IMR-90 (cell line): ENCODE data around the gene COL18A1. TPM values are rescaled to one million over a fixed set of nuclear protein-coding genes. Genes with fewer than 3 reads are reported as not detected.

Experiments
- ATAC-seq: fragments of 200-7000 bp; cut with Tn5 transposase; 2 replicates; pipeline ENCODE4 v1.9.1; 2020; ENCODE audit warnings: low read depth, mild to moderate bottlenecking, moderate library complexity
- BruUV-seq: library from RNA; stranded (reverse); fragments of 400-500 nt; replicated peaks from 2 replicates; lab custom pipeline; 2021; lab: Mats Ljungman, UMichigan
- CTCF ChIA-PET: fragments of 300-600 bp; formaldehyde crosslinking; extraction: SDS; loops from one replicate; lab custom pipeline; 2021; ENCODE audit warnings: antibody characterized with exemption; lab: Yijun Ruan, JAX
- POLR2A ChIA-PET: fragments of 300-600 bp; sonication (Branson Sonifier 250); formaldehyde crosslinking; loops from one replicate; lab custom pipeline; 2022; ENCODE audit warnings: antibody characterized with exemption; ENCODE audit not compliant: unreplicated experiment; lab: Charles Lee
- DNase-seq: peaks from one replicate; pipeline ENCODE4 v3.0.0; 2013
- H2AFZ ChIP-seq: replicated peaks from 2 replicates; pipeline ENCODE3; 2013; ENCODE audit warnings: low read length, mild to moderate bottlenecking; ENCODE audit not compliant: poor library complexity
- H2AK5ac ChIP-seq: 2 replicates; pipeline ENCODE4 v1.6.1; 2013; ENCODE audit warnings: low read depth, low read length, inconsistent platforms
- H2AK9ac ChIP-seq: replicated peaks from 2 replicates; pipeline ENCODE3; 2013; ENCODE audit warnings: mild to moderate bottlenecking, low read depth, low read length, moderate library complexity; ENCODE audit not compliant: poor library complexity
- H2BK120ac ChIP-seq: 2 replicates; pipeline ENCODE4 v1.6.1; 2013; ENCODE audit warnings: low read depth, low read length, inconsistent platforms
- H2BK15ac ChIP-seq: 3 replicates; pipeline ENCODE4 v1.6.1; 2013; ENCODE audit warnings: low read depth, low read length, inconsistent platforms
- H2BK20ac ChIP-seq: 2 replicates; pipeline ENCODE4 v1.6.1; 2013; ENCODE audit warnings: low read depth, mild to moderate bottlenecking, inconsistent platforms, low read length, moderate library complexity
- H2BK5ac ChIP-seq: 2 replicates; pipeline ENCODE4 v1.6.1; 2013; ENCODE audit warnings: mild to moderate bottlenecking, low read depth, low read length, inconsistent platforms; ENCODE audit not compliant: poor library complexity, severe bottlenecking
- H3K14ac ChIP-seq: replicated peaks from 2 replicates; pipeline ENCODE4 v1.6.1; 2013; ENCODE audit warnings: low read depth, low read length, inconsistent platforms
- H3K18ac ChIP-seq: 2 replicates; pipeline ENCODE4 v1.6.1; 2013; ENCODE audit warnings: low read depth, low read length, control low read depth
- H3K23ac ChIP-seq: 2 replicates; pipeline ENCODE4 v1.6.1; 2013; ENCODE audit warnings: low read depth, low read length, inconsistent platforms
- H3K27ac ChIP-seq: 2 replicates; pipeline ENCODE4 v1.5.1; 2013; ENCODE audit warnings: mild to moderate bottlenecking, control low read depth, low read length; ENCODE audit not compliant: insufficient read depth
- H3K27me3 ChIP-seq: 2 replicates; pipeline ENCODE4 v1.6.1; 2013; ENCODE audit warnings: low read length; ENCODE audit not compliant: control insufficient read depth, insufficient read depth
- H3K36me3 ChIP-seq: 2 replicates; pipeline ENCODE4 v1.6.1; 2013; ENCODE audit warnings: low read length, mixed read lengths; ENCODE audit not compliant: control insufficient read depth, insufficient read depth
- H3K4ac ChIP-seq: 2 replicates; pipeline ENCODE4 v1.6.1; 2013; ENCODE audit warnings: low read depth, low read length, inconsistent platforms
- H3K4me1 ChIP-seq: 2 replicates; pipeline ENCODE4 v1.6.1; 2013; ENCODE audit warnings: low read length, mixed read lengths; ENCODE audit not compliant: control insufficient read depth, insufficient read depth
- H3K4me2 ChIP-seq: 2 replicates; pipeline ENCODE4 v1.6.1; 2013; ENCODE audit warnings: low read depth, mild to moderate bottlenecking, control low read depth, low read length, moderate library complexity
- H3K4me3 ChIP-seq: 2 replicates; pipeline ENCODE4 v1.5.1; 2013; ENCODE audit warnings: low read depth, mild to moderate bottlenecking, control low read depth, low read length, moderate library complexity; ENCODE audit not compliant: insufficient read depth
- H3K56ac ChIP-seq: 2 replicates; pipeline ENCODE4 v1.6.1; 2013; ENCODE audit warnings: low read length, inconsistent platforms; ENCODE audit not compliant: insufficient read depth; ENCODE audit errors: extremely low read depth
- H3K79me1 ChIP-seq, 2 experiments: 2 replicates each; pipeline ENCODE4 v1.6.1; 2013; ENCODE audit warnings: low read length in 2 of 2, inconsistent platforms in 1 of 2, low read depth in 1 of 2
- H3K9ac ChIP-seq: 2 replicates; pipeline ENCODE4 v1.6.1; 2013; ENCODE audit warnings: low read depth, low read length, control low read depth
- H3K9me1 ChIP-seq: 2 replicates; pipeline ENCODE4 v1.6.1; 2013; ENCODE audit warnings: low read length, inconsistent platforms; ENCODE audit not compliant: insufficient read depth
- H3K9me3 ChIP-seq: 2 replicates; pipeline ENCODE4 v1.6.1; 2013; ENCODE audit warnings: low read length; ENCODE audit not compliant: control insufficient read depth, insufficient read depth
- H4K20me1 ChIP-seq: 2 replicates; pipeline ENCODE4 v1.6.1; 2013; ENCODE audit warnings: low read length, inconsistent platforms; ENCODE audit not compliant: insufficient read depth
- H4K5ac ChIP-seq: 2 replicates; pipeline ENCODE4 v1.6.1; 2013; ENCODE audit warnings: mild to moderate bottlenecking, low read depth, low read length, control low read depth
- H4K8ac ChIP-seq, 2 experiments: 2 replicates each; pipeline ENCODE4 v1.6.1; 2013; ENCODE audit warnings: low read depth in 2 of 2, low read length in 2 of 2, control low read depth in 1 of 2, inconsistent platforms in 1 of 2
- H4K91ac ChIP-seq: 2 replicates; pipeline ENCODE4 v1.6.1; 2013; ENCODE audit warnings: low read depth, low read length, inconsistent platforms; ENCODE audit not compliant: insufficient read depth
- BHLHE40 ChIP-seq: fragments of 150-350 bp; IDR thresholded peaks from 2 replicates; pipeline ENCODE4 v1.6.1; 2016; ENCODE audit warnings: mild to moderate bottlenecking, low read depth, low read length
- CEBPB ChIP-seq: IDR thresholded peaks from 2 replicates; pipeline ENCODE4 v1.6.1; 2012; ENCODE audit warnings: low read depth, low read length, improper control_type of control experiment
- CHD1 ChIP-seq: IDR thresholded peaks from 2 replicates; pipeline ENCODE4 v1.6.1; 2012; ENCODE audit warnings: low read depth, low read length, improper control_type of control experiment
- CTCF ChIP-seq: conservative IDR thresholded peaks from 2 replicates; pipeline ENCODE4 v1.5.1; 2012; ENCODE audit warnings: mild to moderate bottlenecking, low read depth, low read length, improper control_type of control experiment
- ELK1 ChIP-seq: fragments of 150-350 bp; IDR thresholded peaks from 2 replicates; pipeline ENCODE4 v1.6.1; 2016; ENCODE audit warnings: low read depth, mild to moderate bottlenecking, low read length, moderate library complexity, borderline replicate concordance
- FOS ChIP-seq: fragments of 150-350 bp; IDR thresholded peaks from 2 replicates; pipeline ENCODE4 v1.6.1; 2016; ENCODE audit warnings: low read depth, low read length
- MAFK ChIP-seq: IDR thresholded peaks from 2 replicates; pipeline ENCODE4 v1.6.1; 2012; ENCODE audit warnings: low read depth, low read length, improper control_type of control experiment
- MAZ ChIP-seq: IDR thresholded peaks from 2 replicates; pipeline ENCODE4 v1.6.1; 2012; ENCODE audit warnings: low read depth, mild to moderate bottlenecking, low read length, improper control_type of control experiment, moderate library complexity, borderline replicate concordance
- MXI1 ChIP-seq: IDR thresholded peaks from 2 replicates; pipeline ENCODE4 v1.6.1; 2012; ENCODE audit warnings: low read depth, mild to moderate bottlenecking, low read length, moderate library complexity, borderline replicate concordance
- NFE2L2 ChIP-seq: fragments of 150-350 bp; IDR thresholded peaks from 2 replicates; pipeline ENCODE4 v1.6.1; 2016; ENCODE audit warnings: low read depth, mild to moderate bottlenecking, low read length
- POLR2A ChIP-seq: IDR thresholded peaks from 2 replicates; pipeline ENCODE4 v1.6.1; 2012; ENCODE audit warnings: mild to moderate bottlenecking, low read depth, low read length
- RAD21 ChIP-seq: IDR thresholded peaks from 2 replicates; pipeline ENCODE4 v1.6.1; 2012; ENCODE audit warnings: low read length, improper control_type of control experiment
- RCOR1 ChIP-seq: IDR thresholded peaks from 2 replicates; pipeline ENCODE4 v1.6.1; 2012; ENCODE audit warnings: mild to moderate bottlenecking, low read length, improper control_type of control experiment; ENCODE audit not compliant: insufficient replicate concordance
- RFX5 ChIP-seq: IDR thresholded peaks from 2 replicates; pipeline ENCODE4 v1.8.0; 2012; ENCODE audit warnings: low read depth, mild to moderate bottlenecking, low read length, moderate library complexity
- SMC3 ChIP-seq: fragments of 150-350 bp; IDR thresholded peaks from 2 replicates; pipeline ENCODE4 v1.6.1; 2016; ENCODE audit warnings: low read depth, mild to moderate bottlenecking, antibody characterized with exemption, low read length, moderate library complexity
- WGBS, 2 experiments: methylation state at CpG; one replicate each; pipeline versions ENCODE4 v1.1.5 to v1.1.7; 2013; ENCODE audit warnings: missing lambda C conversion rate in 2 of 2; ENCODE audit not compliant: insufficient read length in 1 of 2; ENCODE audit errors: extremely low coverage in 2 of 2; 5-methylcytosine and 5-hydroxymethylcytosine counted together
- dilution Hi-C: fragments of 300-500 bp; cut with HindIII; formaldehyde crosslinking; loops from one replicate; pipeline ENCODE4 v1.14.3; 2018; ENCODE audit warnings: low sequenced_read_pairs; ENCODE audit not compliant: unreplicated experiment
- in situ Hi-C: fragments of 300-500 bp; cut with MboI; formaldehyde crosslinking; loops from 3 replicates; pipeline ENCODE4 v1.14.3; 2019; ENCODE audit warnings: low sequenced_read_pairs, inconsistent platforms, mixed read lengths
- intact Hi-C: fragments of 100-400 bp; cut with micrococcal nuclease; formaldehyde crosslinking; loops from 2 replicates; pipeline ENCODE4 v1.10.0; 2022
- polyA plus RNA-seq, 3 experiments: library from polyadenylated mRNA; depleted of rRNA; stranded (reverse); fragments of >200 nt; gene quantifications; 2 replicates each; pipeline ENCODE4 v1.2.3, GENCODE V29; 2012; ENCODE audit warnings: low replicate concordance in 1 of 3
- total RNA-seq: library from RNA; depleted of rRNA; stranded (reverse); fragments of >200 nt; gene quantifications from 2 replicates; pipeline ENCODE4 v1.2.3, GENCODE V29; 2012

The COL18A1 gene
- total and polyA plus RNA-seq, 2 of the 4 experiments (the other 2 are of a cell fraction), result 4.3 to 46.7 TPM

GRCh38 chr21:45545691-45546531 is 140.9 kb downstream of the COL18A1 start:
- DNase-seq (no peak), ATAC-seq (no peak)
- Histone ChIP-seq H3K9me3 (no peaks in the 10 kb centered on the region), H3K23ac (no peak overlapping the region), H3K4me3 (no peak overlapping the region), H2AK9ac (peak overlapping the region; percentile 50), H2AK5ac (no peak overlapping the region), H3K18ac (no peak overlapping the region), H3K56ac (no peak overlapping the region), H3K4ac (no peak overlapping the region), H3K14ac (no peak overlapping the region), H4K5ac (no peak overlapping the region), H3K27me3 (peaks cover 10% of the 10 kb centered on the region), H3K36me3 (no peaks in the 10 kb centered on the region), H3K4me2 (no peak overlapping the region), H4K91ac (no peak overlapping the region), H3K9me1 (0 out of 2 replicates have a peak, but pooled peaks cover 6% of the 10 kb centered on the region), H4K8ac (no peak overlapping the region), H4K20me1 (no peaks in the 10 kb centered on the region), H2BK20ac (no peak overlapping the region), H3K9ac (no peak overlapping the region), H2AFZ (no peak overlapping the region), H3K79me1 (peaks cover 5 to 8% of the 10 kb centered on the region in 2 experiments; a peak in 2 of 4 replicates), H3K27ac (no peak overlapping the region), H3K4me1 (peaks cover 3% of the 10 kb centered on the region; the same call in 1 of the 2 replicates), H2BK15ac (no peak overlapping the region), H2BK120ac (no peak overlapping the region), H2BK5ac (no peak overlapping the region)
- dilution Hi-C loops (no loop called here), intact Hi-C loops (no loop called here), in situ Hi-C loops (no loop called here)
- ChIA-PET CTCF (interaction anchor here (1.2 to 1.5 kb wide), 2 partner anchors 10 to 275 kb away, joined by 3 to 5 read pairs; no protein-coding TSS in a partner anchor), POLR2A (no interaction called here)
- no TSS peak for BruUV-seq
- TF ChIP-seq CHD1 (no peak), POLR2A (no peak), MAFK (no peak), MXI1 (no peak), NFE2L2 (no peak), RCOR1 (no peak), SMC3 (no peak), CEBPB (no peak), FOS (no peak), RFX5 (no peak), BHLHE40 (no peak), ELK1 (no peak), CTCF (no peak), MAZ (no peak), RAD21 (no peak)
- 95% methylated on average over 10 of the region's 22 CpGs; no CpG with 5 or more reads in 1 of the 2 experiments for WGBS, 2 experiments
